HG03558 (cell line): Measurements from ENCODE around the gene CDC45.
"Not testable (repeated sequence)": the region's sequence is repeated elsewhere in the genome, so short reads cannot be mapped to it uniquely, and the experiment has no call there.

Source experiments
- ATAC-seq: cut with Tn5 transposase; IDR thresholded peaks from one replicate; pipeline ENCODE4 v1.9.1; 2021; ENCODE audit warnings: moderate number of reproducible peaks; ENCODE audit not compliant: unreplicated experiment; ENCODE audit errors: extremely low read depth

The CDC45 gene

GRCh38 chr22:19479355-19480172, at the start of gene CDC45:
Gene CDC45 (plus strand): TSS chr22:19479920. CDS start chr22:19479969, 49 bp downstream.
- ATAC-seq, result peak; percentile 48

- no peak for ATAC-seq
Measured at GRCh38 chr22:19429950-19430889, 49.5 kb upstream of the CDC45 start.

GRCh38 chr22:19430890-19431541, 48.7 kb upstream of the CDC45 start:
- no peak for ATAC-seq

- ATAC-seq, result peak; percentile 29
Measured at GRCh38 chr22:19431649-19432132, 48.0 kb upstream of the CDC45 start, which contains the start of gene HIRA. Gene HIRA (minus strand): TSS chr22:19431733. CDS start chr22:19431476, 257 bp downstream.

GRCh38 chr22:19432133-19432851, 47.4 kb upstream of the CDC45 start, which contains the start of gene MRPL40:
Gene MRPL40 (plus strand): TSS chr22:19432545. CDS start chr22:19432555, 10 bp downstream.
- ATAC-seq, result peak; percentile 46

GRCh38 chr22:19434401-19434800, 45.3 kb upstream of the CDC45 start:
- ATAC-seq, result no peak

GRCh38 chr22:19434829-19435580, 44.7 kb upstream of the CDC45 start:
- ATAC-seq, result no peak

- not testable (repeated sequence) for ATAC-seq
Measured at GRCh38 chr22:19436444-19437161, 43.1 kb upstream of the CDC45 start.

- ATAC-seq, result no peak
Measured at GRCh38 chr22:19438298-19438697, 41.4 kb upstream of the CDC45 start.

GRCh38 chr22:19440411-19441195, 39.1 kb upstream of the CDC45 start:
- no peak for ATAC-seq

- no peak for ATAC-seq
Measured at GRCh38 chr22:19442166-19442565, 37.6 kb upstream of the CDC45 start.

GRCh38 chr22:19443544-19444211, 36.0 kb upstream of the CDC45 start:
- ATAC-seq, result no peak

GRCh38 chr22:19445279-19445982, 34.3 kb upstream of the CDC45 start:
- not testable (repeated sequence) for ATAC-seq

GRCh38 chr22:19446603-19447329, 33.0 kb upstream of the CDC45 start:
- no peak for ATAC-seq

GRCh38 chr22:19447330-19448075, 32.2 kb upstream of the CDC45 start, which contains the start of gene C22orf39:
Gene C22orf39 (minus strand): TSS chr22:19447711. CDS start chr22:19447688, 23 bp downstream.
- ATAC-seq, result peak; percentile 48
